ENCODE data around the gene BSG.

DNA sequence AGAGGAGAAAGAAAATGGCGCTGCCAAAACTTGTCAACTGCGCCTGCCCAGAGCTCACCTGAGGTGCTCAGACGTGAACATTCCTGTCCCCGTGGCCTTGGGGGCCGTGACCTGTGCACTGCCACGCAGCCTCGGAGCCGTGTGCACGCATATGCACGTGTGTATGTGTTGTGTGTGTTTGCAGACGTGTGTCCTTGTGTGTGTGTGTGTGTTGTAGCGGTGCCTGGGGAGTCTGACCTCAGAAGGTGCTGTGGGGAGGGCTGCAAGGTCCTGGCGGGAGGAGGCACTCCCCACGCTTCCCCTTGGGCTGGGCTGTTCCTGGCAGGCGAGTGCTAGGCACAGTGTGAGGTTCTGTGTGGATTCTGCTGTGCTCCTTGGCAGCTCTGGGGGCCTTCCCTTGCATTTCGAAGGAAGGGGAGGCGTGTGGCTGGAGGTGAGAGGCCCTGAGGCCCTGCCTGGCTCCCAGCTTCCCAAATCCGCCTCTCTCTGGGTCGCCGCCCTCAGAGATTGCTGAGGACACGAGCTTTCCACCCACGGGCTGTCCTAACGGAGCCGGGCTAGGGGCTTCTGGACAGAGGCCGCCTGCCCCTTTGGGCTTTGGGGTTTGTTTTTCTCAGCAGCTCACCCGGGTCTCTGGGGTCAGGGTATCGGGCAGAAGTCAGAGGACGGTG, 4.5 kb downstream of the BSG start:
- TF ChIP-seq GATA3 (IDR thresholded peaks at IDR 0.05; ENCODE audit: low read depth, low read length), result no peak
- no peak for TF ChIP-seq GATA2 (IDR thresholded peaks at IDR 0.05; ENCODE audit: low read depth, low read length)

Measured in SH-SY5Y (cell line).